GM12891 (cell line): Measurements from ENCODE around the gene OLFM4. TPM values are rescaled to one million over a fixed set of nuclear protein-coding genes. Genes with fewer than 3 reads are reported as not detected.

ENCODE experiments used
- DNase-seq: peaks from one replicate; pipeline ENCODE4 v3.0.0; 2011; ENCODE audit warnings: low spot score; ENCODE audit not compliant: insufficient read length
- FAIRE-seq: peaks from 2 replicates; lab custom pipeline; 2011; peaks lifted over from hg19 to GRCh38; lab: Jason Lieb, UNC
- PAX5 ChIP-seq: IDR thresholded peaks from 2 replicates; pipeline ENCODE4 v1.6.1; 2011; ENCODE audit warnings: low read length, moderate library complexity, mild to moderate bottlenecking; ENCODE audit not compliant: insufficient read depth, severe bottlenecking
- POLR2A ChIP-seq: IDR thresholded peaks from 2 replicates; pipeline ENCODE4 v1.6.1; 2011; ENCODE audit warnings: low read depth, low read length, control low read depth
- POLR2AphosphoS5 ChIP-seq: IDR thresholded peaks from 2 replicates; pipeline ENCODE4 v1.6.1; 2011; ENCODE audit warnings: low read depth, low read length, control low read depth
- POU2F2 ChIP-seq: IDR thresholded peaks from 2 replicates; pipeline ENCODE4 v1.6.1; 2011; ENCODE audit warnings: low read depth, mild to moderate bottlenecking, control low read depth, low read length, moderate library complexity
- SPI1 ChIP-seq: IDR thresholded peaks from 2 replicates; pipeline ENCODE4 v1.6.1; 2011; ENCODE audit warnings: low read depth, low read length, control low read depth
- TAF1 ChIP-seq: IDR thresholded peaks from 2 replicates; pipeline ENCODE4 v1.6.1; 2011; ENCODE audit warnings: low read depth, low read length, control low read depth
- polyA plus RNA-seq: library from polyadenylated mRNA; unstranded; fragments of >200 nt; gene quantifications from one replicate; pipeline ENCODE4 v1.2.1, GENCODE V29; 2012; ENCODE audit warnings: low read depth, missing spikeins, inconsistent platforms; ENCODE audit not compliant: missing spikeins

The OLFM4 gene
- polyA plus RNA-seq, result not detected

GRCh38 chr13:53028637-53029203 is at the start of gene OLFM4:
TSS of gene OLFM4 (plus strand) at chr13:53028813. CDS start at chr13:53028837, 24 bp downstream.
- no peak for DNase-seq
- no peak for FAIRE-seq
- TF ChIP-seq TAF1 (no peak), SPI1 (no peak), POLR2AphosphoS5 (no peak), POLR2A (no peak), PAX5 (no peak), POU2F2 (no peak)

GRCh38 chr13:52978989-52979388 is 49.6 kb upstream of the OLFM4 start:
- TF ChIP-seq TAF1, result no peak
- FAIRE-seq (no peak), DNase-seq (no peak)

- DNase-seq (no peak), FAIRE-seq (no peak)
- TF ChIP-seq TAF1, result no peak
- TF ChIP-seq POLR2A, result no peak
- TF ChIP-seq PAX5, result no peak
- no peak for TF ChIP-seq POLR2AphosphoS5
- no peak for TF ChIP-seq POU2F2
- no peak for TF ChIP-seq SPI1
Measured at GRCh38 chr13:52980695-52981094, 47.9 kb upstream of the OLFM4 start.

- FAIRE-seq, result no peak
- DNase-seq, result no peak
- TF ChIP-seq POU2F2, result no peak
- TF ChIP-seq PAX5, result no peak
- TF ChIP-seq POLR2A, result no peak
- no peak for TF ChIP-seq TAF1
- no peak for TF ChIP-seq POLR2AphosphoS5
- no peak for TF ChIP-seq SPI1
Measured at GRCh38 chr13:52983836-52984235, 44.8 kb upstream of the OLFM4 start.

GRCh38 chr13:52984881-52985363 is 43.7 kb upstream of the OLFM4 start:
- TF ChIP-seq PAX5 (no peak), POU2F2 (no peak), POLR2AphosphoS5 (no peak), TAF1 (no peak), POLR2A (no peak), SPI1 (no peak)

GRCh38 chr13:52991344-52992020 is 37.1 kb upstream of the OLFM4 start:
- TF ChIP-seq POU2F2 (no peak), SPI1 (no peak), TAF1 (no peak), POLR2AphosphoS5 (no peak), PAX5 (no peak), POLR2A (no peak)
- DNase-seq (no peak), FAIRE-seq (no peak)

More at GRCh38 chr13:52984881-52985363, 43.7 kb upstream of the OLFM4 start:
- FAIRE-seq (no peak), DNase-seq (no peak)

GRCh38 chr13:52992110-52992509 is 36.5 kb upstream of the OLFM4 start:
- no peak for FAIRE-seq
- DNase-seq, result no peak
- no peak for TF ChIP-seq SPI1
- no peak for TF ChIP-seq PAX5
- no peak for TF ChIP-seq POU2F2
- TF ChIP-seq POLR2A, result no peak
- TF ChIP-seq TAF1, result no peak
- TF ChIP-seq POLR2AphosphoS5, result no peak

- DNase-seq (no peak), FAIRE-seq (no peak)
- no peak for TF ChIP-seq POU2F2
- no peak for TF ChIP-seq POLR2AphosphoS5
- no peak for TF ChIP-seq SPI1
- no peak for TF ChIP-seq POLR2A
- no peak for TF ChIP-seq TAF1
- no peak for TF ChIP-seq PAX5
Measured at GRCh38 chr13:52994051-52994450, 34.6 kb upstream of the OLFM4 start.

- no peak for TF ChIP-seq POLR2A
- no peak for TF ChIP-seq PAX5
- no peak for TF ChIP-seq POU2F2
- no peak for TF ChIP-seq SPI1
- TF ChIP-seq POLR2AphosphoS5, result no peak
- TF ChIP-seq TAF1, result no peak
- no peak for FAIRE-seq
- DNase-seq, result no peak
Measured at GRCh38 chr13:52994865-52995264, 33.7 kb upstream of the OLFM4 start.
